H54 (cell line): ENCODE measurements around the gene DENND6A.

ENCODE experiments used
- DNase-seq: peaks from one replicate; pipeline ENCODE4 v3.0.0; 2011; ENCODE audit warnings: low spot score, mixed read lengths; ENCODE audit not compliant: insufficient read length
- FAIRE-seq: peaks from 3 replicates; lab custom pipeline; 2011; peaks lifted over from hg19 to GRCh38; lab: Jason Lieb, UNC
- POLR2A ChIP-seq: IDR thresholded peaks from 2 replicates; pipeline ENCODE4 v1.6.1; 2011; ENCODE audit warnings: low read depth, mild to moderate bottlenecking, low read length

DENND6A gene, protein sequence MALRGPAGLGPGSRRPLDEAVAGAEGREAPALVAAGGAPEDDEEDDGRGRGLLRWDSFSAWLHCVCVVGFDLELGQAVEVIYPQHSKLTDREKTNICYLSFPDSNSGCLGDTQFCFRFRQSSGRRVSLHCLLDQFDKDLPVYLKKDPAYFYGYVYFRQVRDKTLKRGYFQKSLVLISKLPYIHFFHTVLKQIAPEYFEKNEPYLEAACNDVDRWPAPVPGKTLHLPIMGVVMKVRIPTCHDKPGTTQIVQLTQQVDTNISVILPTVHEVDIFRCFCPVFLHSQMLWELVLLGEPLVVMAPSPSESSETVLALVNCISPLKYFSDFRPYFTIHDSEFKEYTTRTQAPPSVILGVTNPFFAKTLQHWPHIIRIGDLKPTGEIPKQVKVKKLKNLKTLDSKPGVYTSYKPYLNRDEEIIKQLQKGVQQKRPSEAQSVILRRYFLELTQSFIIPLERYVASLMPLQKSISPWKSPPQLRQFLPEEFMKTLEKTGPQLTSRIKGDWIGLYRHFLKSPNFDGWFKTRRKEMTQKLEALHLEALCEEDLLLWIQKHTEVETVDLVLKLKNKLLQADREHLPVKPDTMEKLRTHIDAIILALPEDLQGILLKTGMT

DNA sequence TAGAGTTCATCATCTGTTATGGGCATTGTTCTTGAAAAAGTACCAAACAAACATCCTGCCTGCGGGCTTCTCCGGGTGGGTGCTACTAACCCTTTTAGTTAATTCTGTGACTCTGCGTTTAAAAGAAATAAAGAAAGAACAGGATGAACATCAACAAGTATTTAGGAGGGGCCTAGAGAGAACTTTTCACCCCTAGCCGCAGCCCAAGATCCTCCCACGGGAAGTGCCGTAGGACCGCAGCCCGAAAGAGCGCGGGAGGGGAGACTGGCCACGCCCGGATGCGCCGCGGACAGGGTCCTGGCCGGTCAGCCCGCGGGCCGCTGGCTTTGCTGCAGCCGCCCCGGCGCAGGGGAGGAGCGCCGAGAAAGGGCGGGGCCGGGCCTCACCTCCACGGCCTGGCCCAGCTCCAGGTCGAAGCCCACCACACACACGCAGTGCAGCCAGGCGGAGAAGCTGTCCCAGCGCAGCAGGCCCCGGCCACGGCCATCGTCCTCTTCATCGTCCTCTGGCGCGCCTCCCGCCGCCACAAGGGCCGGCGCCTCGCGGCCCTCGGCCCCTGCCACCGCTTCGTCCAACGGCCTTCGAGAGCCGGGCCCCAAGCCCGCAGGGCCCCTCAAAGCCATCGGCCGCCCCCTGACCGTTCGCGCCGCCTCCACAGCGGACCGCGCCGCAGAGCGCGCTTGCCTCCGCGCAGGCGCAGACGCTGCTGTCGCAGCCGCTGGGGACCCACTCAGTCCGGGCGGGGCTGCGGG lies at the start of gene DENND6A:
Gene DENND6A (minus strand): TSS at position 682 of the 752 bp plus-strand sequence. CDS start 59 bp downstream, at position 623.
- peak; percentile 88 for FAIRE-seq
- TF ChIP-seq POLR2A = peak; percentile 92
- peak; percentile 95 for DNase-seq

- no peak for FAIRE-seq
- no peak for TF ChIP-seq POLR2A
- no peak for DNase-seq
Observed at GRCh38 chr3:57740027-57740426, 47.1 kb upstream of the DENND6A start.

DNA sequence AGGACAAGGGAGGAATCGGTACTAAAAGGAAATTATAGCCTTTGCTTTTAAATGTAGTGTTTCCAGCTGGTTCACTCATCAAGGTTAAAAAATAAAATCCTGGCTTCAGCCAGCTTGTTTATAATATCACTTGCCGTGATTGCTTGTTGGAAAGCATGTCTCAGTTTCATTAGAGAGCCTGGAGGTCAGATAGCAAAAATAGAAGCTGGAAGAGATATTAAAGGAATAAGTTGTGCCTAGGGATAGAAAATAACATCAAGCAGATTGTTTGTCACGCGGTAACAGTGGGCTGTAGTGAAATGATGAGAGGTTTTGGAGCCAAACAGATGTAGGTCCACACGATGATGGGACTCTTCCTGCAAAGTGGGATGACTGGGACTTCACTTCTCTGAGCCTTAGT lies 45.5 kb upstream of the DENND6A start:
- DNase-seq (no peak), FAIRE-seq (no peak)

DNA sequence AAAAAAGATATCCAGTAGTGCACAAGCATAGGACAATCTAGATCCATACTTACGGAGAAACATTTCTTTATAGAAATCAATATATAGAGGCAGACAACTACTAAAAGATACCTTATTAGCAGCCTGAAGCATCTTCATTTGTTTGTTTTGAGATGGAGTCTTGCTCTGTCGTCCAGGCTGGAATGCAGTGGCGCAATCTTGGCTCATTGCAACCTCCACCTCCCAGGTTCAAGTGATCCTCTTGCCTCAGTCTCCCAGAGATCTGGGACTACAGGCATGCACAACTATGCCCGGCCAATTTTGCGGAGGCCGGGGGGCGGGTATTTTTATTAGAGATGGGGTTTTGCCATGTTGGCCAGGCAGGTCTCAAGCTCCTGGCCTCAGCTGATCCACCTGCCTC lies 45.0 kb upstream of the DENND6A start:
- DNase-seq = no peak
- TF ChIP-seq POLR2A = no peak
- FAIRE-seq = no peak

More for the DNA sequence above, 45.5 kb upstream of the DENND6A start:
- TF ChIP-seq POLR2A = no peak

- DNase-seq (no peak), FAIRE-seq (no peak)
- no peak for TF ChIP-seq POLR2A
Observed at GRCh38 chr3:57735405-57735804, 42.5 kb upstream of the DENND6A start.

GRCh38 chr3:57733790-57734189 lies 40.9 kb upstream of the DENND6A start:
- TF ChIP-seq POLR2A = no peak
- DNase-seq = no peak
- FAIRE-seq = no peak

GRCh38 chr3:57731311-57731710 lies 38.4 kb upstream of the DENND6A start:
- no peak for TF ChIP-seq POLR2A
- no peak for FAIRE-seq
- no peak for DNase-seq

DNA sequence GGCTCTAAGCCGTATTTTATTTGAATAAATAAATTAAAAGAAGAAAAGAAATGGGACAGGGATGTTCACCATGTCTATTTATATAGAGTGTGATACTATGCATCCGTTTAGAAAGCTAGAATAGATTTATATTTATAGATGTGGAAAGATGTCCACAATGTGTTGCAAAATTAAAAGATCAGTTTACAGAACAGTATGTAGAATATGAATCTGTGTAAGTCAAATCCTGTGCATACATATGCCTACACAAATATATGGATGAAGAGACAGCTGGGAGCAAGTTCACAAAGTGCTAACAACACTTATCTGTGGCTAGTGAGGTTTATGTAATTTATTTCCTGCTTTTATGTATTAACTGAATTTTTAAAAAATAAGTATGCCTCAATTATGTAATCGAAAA lies 37.8 kb upstream of the DENND6A start:
- FAIRE-seq (no peak), DNase-seq (no peak)
- no peak for TF ChIP-seq POLR2A

DNA sequence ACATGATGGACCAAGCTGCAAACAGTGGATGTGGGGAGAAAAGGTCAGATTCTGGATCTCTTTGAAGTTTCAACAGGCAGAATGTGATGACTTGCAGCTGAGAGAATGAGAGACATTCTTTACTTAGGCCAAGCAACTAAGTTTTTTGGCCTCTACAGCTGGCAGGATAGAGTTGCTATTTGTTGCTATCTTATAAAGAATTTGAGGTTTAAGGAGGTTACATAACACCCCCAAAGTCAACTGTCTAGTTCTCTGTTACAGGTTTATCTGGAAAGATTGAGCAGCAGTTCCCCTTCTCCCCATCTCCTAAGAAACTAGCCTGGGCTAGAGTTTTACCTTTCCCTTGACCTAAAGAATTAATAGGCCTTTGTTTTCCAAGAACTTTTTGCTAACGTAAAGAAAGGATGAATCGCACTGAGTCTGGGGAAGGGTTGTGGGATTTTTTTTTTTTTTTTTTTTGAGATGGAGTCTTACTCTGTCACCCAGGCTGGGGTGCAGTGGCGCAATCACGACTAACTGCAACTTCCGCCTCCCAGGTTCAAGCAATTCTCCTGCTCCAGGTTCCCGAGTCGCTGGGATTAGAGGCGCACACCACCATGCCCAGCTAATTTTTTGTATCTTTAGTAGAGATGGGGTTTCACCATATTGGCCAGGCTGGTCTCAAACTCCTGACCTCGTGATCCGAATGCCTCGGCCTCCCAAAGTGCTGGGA lies 36.6 kb upstream of the DENND6A start:
- no peak for FAIRE-seq
- DNase-seq = no peak
- TF ChIP-seq POLR2A = no peak

DNA sequence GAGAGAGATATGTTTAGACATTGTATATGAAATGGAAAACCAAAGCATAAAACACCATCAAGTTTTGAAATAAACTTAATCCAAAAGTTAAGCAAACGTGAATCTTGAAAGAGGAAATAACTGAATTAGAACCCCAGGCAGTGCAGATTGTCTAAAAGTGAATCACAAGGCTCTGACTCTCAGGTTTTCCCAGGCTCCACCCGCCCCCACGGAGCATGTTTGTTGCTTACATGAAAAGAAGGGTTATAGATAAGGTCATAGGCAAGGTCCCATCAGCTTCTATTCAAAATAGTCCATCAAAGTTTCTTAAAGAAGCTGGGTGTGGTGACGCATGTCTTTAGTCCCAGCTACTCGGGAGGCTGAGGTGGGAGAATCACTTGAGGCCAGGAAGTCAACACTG lies 34.2 kb upstream of the DENND6A start:
- FAIRE-seq (no peak), DNase-seq (no peak)
- no peak for TF ChIP-seq POLR2A

GRCh38 chr3:57726397-57726796 lies 33.5 kb upstream of the DENND6A start:
- no peak for TF ChIP-seq POLR2A
- no peak for DNase-seq
- FAIRE-seq = no peak

DNA sequence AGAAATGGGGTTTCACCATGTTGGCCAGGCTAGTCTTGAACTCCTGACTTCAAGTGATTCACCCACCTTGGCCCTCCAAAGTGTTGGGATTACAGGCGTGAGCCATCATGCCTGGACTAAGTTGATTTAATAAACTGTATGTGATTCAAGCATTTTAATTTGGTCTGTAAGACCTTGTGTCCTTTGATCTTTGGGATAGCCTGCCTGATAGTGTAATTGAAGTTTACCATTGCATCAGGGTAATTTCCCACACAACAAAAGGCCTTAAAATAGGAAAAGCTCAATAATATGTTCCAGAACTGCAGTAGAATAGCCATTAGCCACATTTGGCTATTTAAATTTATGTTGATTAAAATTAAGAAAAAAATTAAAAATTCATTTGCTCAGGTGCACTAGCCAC lies 25.2 kb upstream of the DENND6A start:
- no peak for DNase-seq
- no peak for FAIRE-seq
- no peak for TF ChIP-seq POLR2A

DNA sequence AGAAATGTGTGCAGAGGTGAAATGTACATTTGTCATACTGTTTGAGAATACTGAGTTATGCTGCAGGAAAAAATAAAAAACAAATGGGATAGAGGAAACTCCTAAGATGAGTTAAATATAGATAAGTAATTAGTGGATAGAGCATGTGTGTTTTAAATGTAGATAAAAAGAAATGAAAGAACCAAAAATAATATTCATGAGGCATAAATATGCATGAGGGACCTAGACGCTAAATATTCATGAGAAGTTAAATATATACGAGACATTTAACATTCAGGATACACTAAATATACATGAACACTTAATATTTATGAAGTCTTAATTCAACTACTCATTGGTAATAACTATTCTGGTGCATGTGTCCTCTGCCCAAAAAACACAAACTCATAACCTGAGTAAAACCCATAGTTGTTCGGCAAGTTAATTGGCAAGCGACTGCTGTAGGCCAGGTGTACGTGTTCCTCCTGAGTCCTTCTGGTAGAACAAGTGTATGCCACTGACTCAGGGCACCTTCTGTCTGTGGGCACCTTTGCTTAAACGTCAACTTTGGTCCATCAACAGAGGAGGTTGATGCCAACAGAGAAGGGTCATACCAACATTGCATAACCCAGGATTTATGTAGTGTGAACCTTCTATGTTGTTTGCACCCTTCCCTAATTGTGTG lies 24.5 kb upstream of the DENND6A start:
- FAIRE-seq (no peak), DNase-seq (no peak)
- TF ChIP-seq POLR2A = no peak
